HFF-Myc (cell line): ENCODE data around the gene DAP.

Experiments
- DNase-seq: peaks from one replicate; pipeline ENCODE4 v3.0.0-alpha.2; 2011; ENCODE audit warnings: low read depth; ENCODE audit errors: extremely low read depth
- H3K4me3 ChIP-seq: replicated peaks from 2 replicates; pipeline ENCODE4 v1.5.1; 2011; ENCODE audit warnings: low read depth, mild to moderate bottlenecking, control low read depth, low read length
- CTCF ChIP-seq: IDR thresholded peaks from 2 replicates; pipeline ENCODE4 v1.5.1; 2012; ENCODE audit warnings: mild to moderate bottlenecking, low read depth, low read length, control low read depth; ENCODE audit errors: missing control alignments

Gene DAP

GRCh38 chr5:10690460-10691440 is 70.3 kb downstream of the DAP start:
- H3K4me3 ChIP-seq = no peak overlapping the region
- no peak for TF ChIP-seq CTCF
- DNase-seq = no peak

- peak; percentile 34 for TF ChIP-seq CTCF
- no peak overlapping the region for H3K4me3 ChIP-seq
- no peak for DNase-seq
Observed at GRCh38 chr5:10689391-10690081, 71.5 kb downstream of the DAP start.

- no peak overlapping the region for H3K4me3 ChIP-seq
- DNase-seq = no peak
- no peak for TF ChIP-seq CTCF
Observed at GRCh38 chr5:10688651-10689171, 72.3 kb downstream of the DAP start.

GRCh38 chr5:10686890-10687289 is 74.1 kb downstream of the DAP start:
- no peak for TF ChIP-seq CTCF
- DNase-seq = no peak
- H3K4me3 ChIP-seq = no peak overlapping the region

GRCh38 chr5:10685115-10685521 is 75.9 kb downstream of the DAP start:
- TF ChIP-seq CTCF = no peak
- DNase-seq = no peak
- no peak overlapping the region for H3K4me3 ChIP-seq

- DNase-seq = no peak
- H3K4me3 ChIP-seq = no peak overlapping the region
- TF ChIP-seq CTCF = no peak
Observed at GRCh38 chr5:10684303-10685086, 76.5 kb downstream of the DAP start.
